Right atrium auricular region (tissue), 2 donors: ENCODE measurements around the gene ARID3A. TPM values are rescaled to one million over a fixed set of nuclear protein-coding genes. Genes with fewer than 3 reads are reported as not detected.

Source experiments
- DNase-seq: peaks from one replicate; pipeline ENCODE4 v3.0.0-alpha.2; 2019; ENCODE audit warnings: low spot score
- H3K27ac ChIP-seq, 2 donors: fragments of 200-600 bp; sonication (generic); 1 replicate in 1 of 2; 2 replicates in 1 of 2; pipeline ENCODE4 v1.5.1; 2016 to 2019
- H3K27me3 ChIP-seq, 2 donors: fragments of 200-600 bp; sonication (generic); one replicate each; pipeline versions ENCODE4 v1.5.1 to v1.6.0; 2017 to 2019
- H3K36me3 ChIP-seq: fragments of 200-600 bp; sonication (generic); one replicate; pipeline ENCODE4 v1.5.1; 2016
- H3K4me1 ChIP-seq, 2 donors: fragments of 200-600 bp; sonication (generic); one replicate each; pipeline versions ENCODE4 v1.5.1 to v1.6.0; 2017 to 2019
- H3K4me3 ChIP-seq, 2 donors: fragments of 200-600 bp; sonication (generic); 1 replicate in 1 of 2; 2 replicates in 1 of 2; pipeline ENCODE4 v1.5.1; 2017 to 2019; ENCODE audit warnings: mild to moderate bottlenecking in 1 of 2, moderate library complexity in 1 of 2
- H3K9me3 ChIP-seq, 2 donors: fragments of 200-600 bp; sonication (generic); one replicate each; pipeline ENCODE4 v1.5.1; 2019
- total RNA-seq, 2 donors: library from RNA; depleted of rRNA; stranded (reverse); fragments of >200 nt; gene quantifications; one replicate each; pipeline ENCODE4 v1.1.0, GENCODE V29; 2016
- TF ChIP-seq, protein P1 (sequence below), 2 donors: fragments of 200-600 bp; sonication (generic); IDR thresholded peaks; one replicate each; pipeline ENCODE4 v1.5.1; 2019; ENCODE audit warnings: antibody characterized with exemption in 2 of 2

The ARID3A gene
- total RNA-seq, 2 donors from 2014 or later = 1.7 to 3.4 TPM

DNA sequence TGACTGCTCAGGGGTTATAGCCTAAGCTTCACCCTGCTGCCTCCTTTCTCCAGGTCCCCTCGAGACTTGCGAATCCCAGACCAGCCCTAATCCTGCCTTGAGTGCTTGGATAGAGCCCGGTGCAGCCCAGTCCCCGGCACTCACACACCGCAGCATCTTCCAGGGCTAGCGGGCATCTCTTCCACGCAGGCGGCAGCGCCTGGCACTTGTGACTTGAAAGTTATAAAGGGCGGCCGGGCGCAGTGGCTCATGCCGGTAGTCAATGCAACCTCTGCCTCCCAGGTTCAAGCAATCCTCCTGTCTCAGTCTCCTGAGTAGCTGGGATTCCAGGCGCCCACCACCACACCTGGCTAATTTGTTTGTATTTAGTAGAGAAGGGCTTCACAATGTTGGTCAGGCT lies 60.2 kb downstream of the ARID3A start:
- DNase-seq = no peak
- no peaks in the 10 kb centered on the region for H3K27me3 ChIP-seq

DNA sequence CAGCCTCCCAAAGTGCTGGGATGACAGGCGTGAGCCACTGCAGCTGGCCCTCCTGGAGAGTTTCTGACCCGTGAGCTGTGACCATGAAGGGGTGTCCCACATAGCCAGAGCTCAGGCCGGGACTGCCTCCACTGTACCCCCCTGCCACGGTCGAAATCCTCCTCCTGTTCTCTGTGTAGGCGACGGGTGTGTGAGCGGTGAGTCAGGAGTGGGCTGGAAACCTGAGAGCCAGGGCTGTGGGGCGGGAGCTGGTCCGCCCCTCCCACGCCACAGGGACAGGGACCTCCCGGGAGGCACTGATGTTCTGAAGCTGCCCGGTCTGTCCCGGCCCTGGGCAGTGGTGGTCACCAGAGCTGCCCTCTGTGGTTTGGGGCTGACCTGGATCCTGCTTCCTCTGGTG lies 62.2 kb downstream of the ARID3A start:
- Histone ChIP-seq H3K4me3 (no peak overlapping the region), H3K27me3 (no peaks in the 10 kb centered on the region), H3K27ac (no peak overlapping the region), H3K36me3 (peaks cover 23% of the 10 kb centered on the region), H3K9me3 (no peaks in the 10 kb centered on the region), H3K4me1 (peaks cover 0 to 17% of the 10 kb centered on the region in 2 donors)
- TF ChIP-seq, protein P1, sequence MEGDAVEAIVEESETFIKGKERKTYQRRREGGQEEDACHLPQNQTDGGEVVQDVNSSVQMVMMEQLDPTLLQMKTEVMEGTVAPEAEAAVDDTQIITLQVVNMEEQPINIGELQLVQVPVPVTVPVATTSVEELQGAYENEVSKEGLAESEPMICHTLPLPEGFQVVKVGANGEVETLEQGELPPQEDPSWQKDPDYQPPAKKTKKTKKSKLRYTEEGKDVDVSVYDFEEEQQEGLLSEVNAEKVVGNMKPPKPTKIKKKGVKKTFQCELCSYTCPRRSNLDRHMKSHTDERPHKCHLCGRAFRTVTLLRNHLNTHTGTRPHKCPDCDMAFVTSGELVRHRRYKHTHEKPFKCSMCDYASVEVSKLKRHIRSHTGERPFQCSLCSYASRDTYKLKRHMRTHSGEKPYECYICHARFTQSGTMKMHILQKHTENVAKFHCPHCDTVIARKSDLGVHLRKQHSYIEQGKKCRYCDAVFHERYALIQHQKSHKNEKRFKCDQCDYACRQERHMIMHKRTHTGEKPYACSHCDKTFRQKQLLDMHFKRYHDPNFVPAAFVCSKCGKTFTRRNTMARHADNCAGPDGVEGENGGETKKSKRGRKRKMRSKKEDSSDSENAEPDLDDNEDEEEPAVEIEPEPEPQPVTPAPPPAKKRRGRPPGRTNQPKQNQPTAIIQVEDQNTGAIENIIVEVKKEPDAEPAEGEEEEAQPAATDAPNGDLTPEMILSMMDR (IDR thresholded peaks at IDR 0.05) = no peak
- no peak for DNase-seq

More for the DNA sequence above, 60.2 kb downstream of the ARID3A start:
- TF ChIP-seq, protein P1 (IDR thresholded peaks at IDR 0.05) = no peak
- Histone ChIP-seq H3K4me1 (peaks cover 0 to 25% of the 10 kb centered on the region in 2 donors), H3K4me3 (no peak overlapping the region), H3K27ac (no peak overlapping the region), H3K36me3 (peaks cover 17% of the 10 kb centered on the region), H3K9me3 (no peaks in the 10 kb centered on the region)

DNA sequence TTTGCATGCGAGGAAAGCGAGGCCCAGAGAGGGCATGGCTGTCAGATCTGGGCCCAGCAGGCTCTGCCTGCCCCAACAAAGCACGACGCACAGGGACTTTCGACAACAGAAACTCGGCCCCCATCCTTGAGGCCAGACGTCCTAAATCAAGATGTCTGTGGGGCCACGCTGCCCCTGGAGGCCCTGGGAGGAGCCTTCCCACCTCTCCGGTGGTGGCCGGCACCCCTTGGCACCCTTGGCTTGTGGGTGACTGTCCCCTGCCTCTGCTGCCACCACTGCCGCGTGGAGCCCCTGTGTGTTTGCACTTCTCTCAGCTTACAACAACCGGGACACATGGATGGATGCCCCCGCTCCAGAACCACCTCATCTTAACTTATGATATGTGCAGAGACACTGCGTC lies 62.7 kb downstream of the ARID3A start:
- peaks cover 23% of the 10 kb centered on the region for H3K36me3 ChIP-seq
- no peaks in the 10 kb centered on the region for H3K9me3 ChIP-seq

DNA sequence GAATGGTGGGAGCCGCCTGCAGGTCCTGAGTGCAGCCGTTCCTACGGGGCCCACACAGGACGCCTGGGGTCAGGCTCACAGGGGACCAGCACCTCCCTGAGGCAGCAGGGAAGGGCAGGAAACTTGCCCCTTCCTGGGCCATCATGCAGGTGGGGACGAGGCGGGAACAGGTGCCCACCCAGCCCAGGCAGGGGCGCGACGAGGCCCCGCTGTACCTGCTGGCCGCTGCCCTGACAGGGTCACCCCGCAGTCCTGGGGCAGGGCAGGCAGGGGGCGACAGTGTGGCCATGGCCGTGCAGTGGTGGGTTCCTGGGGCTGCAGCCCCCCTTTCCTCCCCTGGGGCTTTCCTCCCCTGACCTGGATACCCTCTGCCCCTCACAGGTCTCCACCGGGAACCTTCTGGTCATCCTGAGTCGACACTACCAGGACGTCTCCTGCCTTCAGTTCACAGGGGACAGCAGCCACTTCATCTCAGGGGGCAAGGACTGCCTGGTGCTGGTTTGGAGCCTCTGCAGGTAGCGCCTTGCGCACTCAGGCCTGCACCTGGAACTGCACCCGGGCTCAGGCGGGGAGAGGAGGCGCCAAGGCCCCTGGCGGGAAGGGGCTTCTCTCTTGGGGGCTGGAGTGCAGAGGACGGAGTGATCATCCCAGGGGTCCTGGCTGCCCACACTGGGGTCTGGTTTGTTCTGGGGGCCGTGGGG lies 63.7 kb downstream of the ARID3A start:
- Histone ChIP-seq H3K9me3 (no peaks in the 10 kb centered on the region), H3K27ac (no peak overlapping the region), H3K27me3 (no peaks in the 10 kb centered on the region), H3K4me3 (no peak overlapping the region), H3K4me1 (peaks cover 0 to 8% of the 10 kb centered on the region in 2 donors), H3K36me3 (peaks cover 32% of the 10 kb centered on the region)
- TF ChIP-seq, protein P1 (IDR thresholded peaks at IDR 0.05) = no peak
- DNase-seq = no peak

More for the DNA sequence above, 62.7 kb downstream of the ARID3A start:
- H3K4me3 ChIP-seq = no peak overlapping the region
- TF ChIP-seq, protein P1 (IDR thresholded peaks at IDR 0.05) = no peak
- DNase-seq = no peak
- H3K27me3 ChIP-seq = no peaks in the 10 kb centered on the region
- peaks cover 0 to 13% of the 10 kb centered on the region in 2 donors for H3K4me1 ChIP-seq
- no peak overlapping the region for H3K27ac ChIP-seq

DNA sequence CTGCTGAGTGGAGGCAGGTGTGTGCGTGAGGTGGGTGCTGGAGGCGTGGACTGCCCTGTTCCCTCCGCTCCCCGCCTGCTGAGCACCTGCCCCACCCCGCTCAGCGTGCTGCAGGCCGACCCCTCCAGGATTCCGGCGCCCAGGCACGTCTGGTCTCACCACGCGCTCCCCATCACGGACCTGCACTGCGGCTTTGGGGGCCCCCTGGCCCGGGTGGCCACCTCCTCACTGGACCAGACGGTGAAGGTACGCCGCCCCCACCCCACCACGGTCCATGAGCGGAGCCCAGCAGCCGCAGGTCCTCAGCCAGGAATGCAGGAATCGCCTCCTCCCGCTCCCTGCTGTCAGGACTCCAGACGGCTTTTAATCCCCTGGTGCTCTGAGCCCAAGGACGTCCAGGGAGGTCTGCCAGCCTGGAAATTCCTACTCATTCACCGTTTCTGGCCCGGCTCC lies 64.3 kb downstream of the ARID3A start:
- H3K4me1 ChIP-seq = peaks cover 0 to 2% of the 10 kb centered on the region in 2 donors
- H3K36me3 ChIP-seq = peaks cover 34% of the 10 kb centered on the region
- DNase-seq = no peak
- no peaks in the 10 kb centered on the region for H3K9me3 ChIP-seq
- TF ChIP-seq, protein P1 (IDR thresholded peaks at IDR 0.05) = no peak
- no peak overlapping the region for H3K27ac ChIP-seq
- no peak overlapping the region for H3K4me3 ChIP-seq
- H3K27me3 ChIP-seq = no peaks in the 10 kb centered on the region
